OCI-LY1 (cell line): ENCODE data around the gene SP6.

Source experiments
- H2AFZ ChIP-seq: fragments of 200-600 bp; sonication (generic), shearing (Covaris generic); 2 replicates; pipeline ENCODE4 v1.6.0; 2014; ENCODE audit warnings: antibody characterized with exemption, mild to moderate bottlenecking, low read length
- H3F3A ChIP-seq: fragments of 200-600 bp; sonication (generic), shearing (Covaris generic); 2 replicates; pipeline ENCODE4 v1.6.0; 2014; ENCODE audit warnings: mild to moderate bottlenecking, antibody characterized with exemption, low read length, moderate library complexity; ENCODE audit not compliant: insufficient read depth
- H3K27ac ChIP-seq: fragments of 200-600 bp; sonication (generic); 2 replicates; pipeline ENCODE4 v1.5.1; 2014; ENCODE audit warnings: low read length, mixed run types, mild to moderate bottlenecking, low read depth; ENCODE audit not compliant: poor library complexity, severe bottlenecking
- H3K27me3 ChIP-seq: fragments of 200-600 bp; sonication (generic); 2 replicates; pipeline ENCODE4 v1.6.0; 2014; ENCODE audit warnings: antibody characterized with exemption, mild to moderate bottlenecking, low read length, moderate library complexity; ENCODE audit not compliant: insufficient read depth
- H3K36me3 ChIP-seq: fragments of 200-600 bp; sonication (generic); 2 replicates; pipeline ENCODE4 v1.6.1; 2014; ENCODE audit warnings: mild to moderate bottlenecking, antibody characterized with exemption, low read length, moderate library complexity, mixed read lengths; ENCODE audit not compliant: insufficient read depth
- H3K4me1 ChIP-seq: fragments of 200-600 bp; sonication (generic); 2 replicates; pipeline ENCODE4 v1.5.1; 2014; ENCODE audit warnings: mild to moderate bottlenecking, low read length, moderate library complexity; ENCODE audit not compliant: insufficient read depth, severe bottlenecking
- H3K4me2 ChIP-seq: fragments of 200-600 bp; sonication (generic), shearing (Covaris generic); 2 replicates; pipeline ENCODE4 v1.6.1; 2014; ENCODE audit warnings: low read length
- H3K4me3 ChIP-seq: fragments of 200-600 bp; sonication (generic); 2 replicates; pipeline ENCODE4 v1.5.1; 2014; ENCODE audit warnings: low read length, low read depth, mild to moderate bottlenecking, mixed read lengths; ENCODE audit not compliant: poor library complexity, severe bottlenecking
- H3K79me2 ChIP-seq: fragments of 200-600 bp; shearing (Covaris generic); 2 replicates; pipeline ENCODE4 v1.6.1; 2016; ENCODE audit warnings: mixed run types, low read length, mixed read lengths; ENCODE audit not compliant: insufficient read depth
- H3K9ac ChIP-seq: fragments of 200-600 bp; sonication (generic), shearing (Covaris generic); 2 replicates; pipeline ENCODE4 v1.6.1; 2014; ENCODE audit warnings: mild to moderate bottlenecking, low read length, mixed read lengths
- H3K9me2 ChIP-seq: fragments of 200-600 bp; sonication (generic), shearing (Covaris generic); 2 replicates; pipeline ENCODE4 v1.6.1; 2014; ENCODE audit warnings: low read depth, mild to moderate bottlenecking, low read length, mixed read lengths
- H3K9me3 ChIP-seq: fragments of 200-600 bp; shearing (Covaris generic); 2 replicates; pipeline ENCODE4 v1.6.1; 2014; ENCODE audit warnings: low read length, mixed read lengths
- H4K20me1 ChIP-seq: fragments of 200-600 bp; sonication (generic), shearing (Covaris generic); 2 replicates; pipeline ENCODE4 v1.6.0; 2016; ENCODE audit warnings: mild to moderate bottlenecking, low read length; ENCODE audit not compliant: insufficient read depth
- EZH2 ChIP-seq: fragments of 200-600 bp; sonication (generic), shearing (Covaris generic); IDR thresholded peaks from 2 replicates; pipeline ENCODE4 v1.8.0; 2017; ENCODE audit warnings: borderline replicate concordance, mixed run types, mild to moderate bottlenecking, antibody characterized with exemption, low read length, moderate library complexity, mixed read lengths
- TF ChIP-seq, protein P1 (sequence below): fragments of 200-600 bp; sonication (generic), shearing (Covaris generic); IDR thresholded peaks from 2 replicates; pipeline ENCODE4 v1.5.1; 2017; ENCODE audit warnings: mild to moderate bottlenecking, antibody characterized with exemption, low read length, moderate library complexity, mixed read lengths

The SP6 gene

DNA sequence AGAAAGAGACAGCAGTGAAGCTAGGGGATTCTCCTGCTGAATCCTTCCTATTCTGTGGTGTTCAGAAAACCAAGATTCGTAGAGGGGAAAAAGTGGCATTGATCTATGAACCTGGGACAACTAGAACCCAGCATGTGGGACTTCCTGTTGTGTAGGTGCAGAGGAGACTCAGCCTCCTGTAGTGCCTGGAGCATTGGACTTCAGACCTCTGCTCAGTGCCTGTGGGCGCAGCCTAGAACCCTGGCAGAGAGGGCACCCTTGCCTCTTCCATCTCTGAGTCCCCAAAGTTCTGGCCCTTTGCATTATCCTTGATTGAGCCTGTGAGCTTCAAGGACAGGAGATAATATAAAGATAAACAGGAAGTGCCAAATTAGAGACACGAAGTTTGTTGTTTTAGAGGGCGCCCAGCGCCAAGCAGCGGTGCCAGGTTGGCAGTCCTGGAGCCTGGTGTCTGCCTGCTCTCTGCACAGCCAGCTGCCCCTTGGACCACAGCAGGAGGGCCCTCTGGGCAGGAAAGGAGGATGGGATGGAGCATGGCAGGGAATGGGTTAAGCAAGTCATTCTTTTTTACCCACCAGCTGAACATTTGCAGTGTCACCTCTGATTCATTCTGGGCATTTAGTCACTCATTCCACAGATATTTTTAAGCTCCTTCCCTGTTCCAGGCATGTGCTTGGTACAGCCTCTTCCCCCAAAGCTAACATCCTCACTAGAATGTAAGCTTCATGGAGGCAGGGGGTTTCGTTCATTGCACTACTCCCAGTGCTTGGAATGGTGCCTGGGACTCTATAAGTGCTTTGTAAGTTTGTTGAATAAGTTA lies 11.9 kb upstream of the SP6 start:
- no peak overlapping the region for H2AFZ ChIP-seq
- no peak overlapping the region for H3K27ac ChIP-seq
- no peaks in the 10 kb centered on the region for H3F3A ChIP-seq
- no peaks in the 10 kb centered on the region for H3K79me2 ChIP-seq
- H3K9me2 ChIP-seq: no peaks in the 10 kb centered on the region
- TF ChIP-seq, protein P1, sequence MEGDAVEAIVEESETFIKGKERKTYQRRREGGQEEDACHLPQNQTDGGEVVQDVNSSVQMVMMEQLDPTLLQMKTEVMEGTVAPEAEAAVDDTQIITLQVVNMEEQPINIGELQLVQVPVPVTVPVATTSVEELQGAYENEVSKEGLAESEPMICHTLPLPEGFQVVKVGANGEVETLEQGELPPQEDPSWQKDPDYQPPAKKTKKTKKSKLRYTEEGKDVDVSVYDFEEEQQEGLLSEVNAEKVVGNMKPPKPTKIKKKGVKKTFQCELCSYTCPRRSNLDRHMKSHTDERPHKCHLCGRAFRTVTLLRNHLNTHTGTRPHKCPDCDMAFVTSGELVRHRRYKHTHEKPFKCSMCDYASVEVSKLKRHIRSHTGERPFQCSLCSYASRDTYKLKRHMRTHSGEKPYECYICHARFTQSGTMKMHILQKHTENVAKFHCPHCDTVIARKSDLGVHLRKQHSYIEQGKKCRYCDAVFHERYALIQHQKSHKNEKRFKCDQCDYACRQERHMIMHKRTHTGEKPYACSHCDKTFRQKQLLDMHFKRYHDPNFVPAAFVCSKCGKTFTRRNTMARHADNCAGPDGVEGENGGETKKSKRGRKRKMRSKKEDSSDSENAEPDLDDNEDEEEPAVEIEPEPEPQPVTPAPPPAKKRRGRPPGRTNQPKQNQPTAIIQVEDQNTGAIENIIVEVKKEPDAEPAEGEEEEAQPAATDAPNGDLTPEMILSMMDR: no peak
- TF ChIP-seq EZH2: no peak
- peaks cover 4% of the 10 kb centered on the region; the same call in 1 of the 2 replicates for H3K27me3 ChIP-seq
- H3K4me3 ChIP-seq: no peak overlapping the region
- H3K9me3 ChIP-seq: no peaks in the 10 kb centered on the region
- H3K9ac ChIP-seq: no peak overlapping the region
- H4K20me1 ChIP-seq: no peaks in the 10 kb centered on the region
- H3K4me1 ChIP-seq: no peaks in the 10 kb centered on the region
- H3K4me2 ChIP-seq: no peak overlapping the region
- no peaks in the 10 kb centered on the region for H3K36me3 ChIP-seq

DNA sequence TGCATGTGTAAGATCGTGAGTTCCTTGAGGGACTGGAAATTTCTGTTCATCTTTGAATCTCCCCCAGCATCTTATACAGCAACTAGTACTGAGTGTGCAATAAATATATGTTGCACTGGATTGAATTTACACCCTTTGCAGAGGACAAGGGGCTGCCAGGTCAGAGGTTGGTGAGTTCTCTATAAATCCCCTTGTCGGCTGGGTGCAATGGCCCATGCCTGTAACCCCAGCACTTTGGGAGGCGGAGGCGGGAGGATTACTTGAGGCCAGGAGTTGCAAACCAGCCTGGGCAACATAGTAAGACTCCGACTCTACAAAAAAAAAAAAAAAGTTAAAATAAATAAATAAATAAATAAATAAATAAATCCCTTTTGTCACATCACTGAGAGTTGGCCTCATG lies 9.4 kb upstream of the SP6 start:
- Histone ChIP-seq H3K4me3 (no peak overlapping the region), H3K9ac (no peak overlapping the region), H3K36me3 (no peaks in the 10 kb centered on the region), H2AFZ (no peak overlapping the region), H3K9me3 (no peaks in the 10 kb centered on the region), H3K9me2 (no peaks in the 10 kb centered on the region), H3K79me2 (no peaks in the 10 kb centered on the region), H3K4me1 (no peaks in the 10 kb centered on the region), H3K27ac (no peak overlapping the region), H3F3A (no peaks in the 10 kb centered on the region), H3K4me2 (no peak overlapping the region), H4K20me1 (no peaks in the 10 kb centered on the region), H3K27me3 (peaks cover 4% of the 10 kb centered on the region)
- TF ChIP-seq, protein P1: no peak

- H3K9me3 ChIP-seq: no peaks in the 10 kb centered on the region
- H3K27me3 ChIP-seq: peaks cover 2% of the 10 kb centered on the region
- H2AFZ ChIP-seq: no peak overlapping the region
- no peak overlapping the region for H3K9ac ChIP-seq
- H3K9me2 ChIP-seq: no peaks in the 10 kb centered on the region
- H3K36me3 ChIP-seq: no peaks in the 10 kb centered on the region
- H3K4me2 ChIP-seq: no peak overlapping the region
- H3F3A ChIP-seq: no peaks in the 10 kb centered on the region
- H3K4me3 ChIP-seq: no peak overlapping the region
- H4K20me1 ChIP-seq: no peaks in the 10 kb centered on the region
- TF ChIP-seq, protein P1: no peak
- TF ChIP-seq EZH2: no peak
- no peak overlapping the region for H3K27ac ChIP-seq
- H3K4me1 ChIP-seq: no peaks in the 10 kb centered on the region
- H3K79me2 ChIP-seq: no peaks in the 10 kb centered on the region
These were observed 6.8 kb upstream of the SP6 start for GRCh38 chr17:47857551-47858455.
